ENCODE results near the gene RSF1. TPM values are rescaled to one million over a fixed set of nuclear protein-coding genes. Genes with fewer than 3 reads are reported as not detected.
"Not testable (repeated sequence)": the region's sequence is repeated elsewhere in the genome, so short reads cannot be mapped to it uniquely, and the experiment has no call there.

RSF1 gene
- polyA plus RNA-seq, 4 donors = 56.7 to 73.8 (median 59.2) TPM

DNA sequence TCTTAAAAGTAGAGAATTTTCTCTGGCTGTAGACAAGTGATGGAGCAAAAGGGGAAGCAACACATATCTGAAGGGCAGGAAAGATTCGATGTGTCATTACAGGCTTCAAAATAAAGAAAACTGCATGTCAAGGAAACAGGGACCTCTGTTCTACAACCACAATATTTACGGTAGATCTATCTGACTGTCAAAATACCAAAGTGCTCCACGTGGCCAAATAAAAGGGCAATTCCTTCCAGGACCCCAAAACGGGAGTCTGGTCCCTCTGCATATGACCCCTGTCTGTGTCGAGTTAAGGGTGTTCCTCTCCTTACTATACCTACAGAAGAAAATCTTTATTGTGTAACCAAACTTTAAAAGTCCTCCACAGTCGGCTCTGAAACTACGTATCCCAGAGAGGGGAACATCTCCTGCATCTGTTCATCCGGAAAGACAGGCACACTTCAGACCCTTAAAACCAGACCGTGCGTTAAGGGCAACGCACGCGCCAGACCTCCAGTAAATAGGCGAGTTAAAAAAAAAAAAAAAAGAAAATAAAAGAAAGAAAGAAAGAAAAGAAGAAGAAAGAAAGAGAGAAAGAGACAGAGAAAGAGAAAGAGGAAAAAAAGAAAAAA, 183.7 kb downstream of the RSF1 start:
- no peak for DNase-seq (ENCODE audit: low read depth in 4 of 4, low spot score in 3 of 4)

DNA sequence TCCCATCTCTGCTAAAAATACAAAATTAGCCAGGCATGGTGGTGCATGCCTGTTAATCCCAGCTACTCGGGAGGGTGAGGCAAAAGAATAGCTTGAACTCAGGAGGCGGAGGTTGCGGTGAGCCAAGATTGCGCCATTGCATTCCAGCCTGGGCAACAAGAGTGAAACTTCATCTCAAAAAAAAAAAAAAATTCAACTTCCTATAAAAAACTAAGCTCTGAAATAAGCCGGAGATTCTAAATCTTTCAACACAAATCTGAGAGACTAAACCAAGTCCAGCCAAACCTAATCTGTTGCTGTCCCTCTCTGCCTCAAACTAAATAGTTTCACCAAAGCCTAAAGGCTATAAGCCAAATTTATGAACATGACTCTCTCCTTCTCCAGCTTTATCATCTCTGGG, 186.6 kb downstream of the RSF1 start:
- DNase-seq (ENCODE audit: low read depth in 4 of 4, low spot score in 3 of 4) = not testable (repeated sequence)

DNA sequence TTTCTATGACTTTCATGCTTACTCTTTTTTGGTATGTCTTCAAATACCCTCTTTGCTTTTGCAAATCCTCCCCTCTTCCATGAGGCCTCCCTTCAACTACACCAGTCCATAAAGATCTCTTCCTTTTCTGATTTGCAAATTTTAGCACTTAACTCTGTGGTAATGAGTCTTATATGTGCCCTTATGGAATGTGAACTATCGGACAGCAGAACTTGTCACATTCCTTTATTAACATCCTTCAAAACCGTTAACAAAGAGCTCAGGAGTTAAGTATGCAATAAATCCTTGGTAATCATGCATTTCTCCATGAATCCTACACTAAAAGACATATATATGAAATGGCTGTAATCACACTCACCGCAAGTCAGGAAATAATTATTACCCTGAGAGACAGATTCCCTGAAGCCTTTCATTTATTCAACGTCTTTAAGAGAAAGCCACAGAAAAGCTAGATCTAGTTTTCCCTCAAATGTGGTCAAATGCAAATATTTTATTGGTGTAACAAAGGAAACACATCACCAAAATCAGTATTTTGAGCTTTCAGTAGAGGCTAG, 190.3 kb downstream of the RSF1 start:
- DNase-seq (ENCODE audit: low read depth in 4 of 4, low spot score in 3 of 4) = no peak

DNA sequence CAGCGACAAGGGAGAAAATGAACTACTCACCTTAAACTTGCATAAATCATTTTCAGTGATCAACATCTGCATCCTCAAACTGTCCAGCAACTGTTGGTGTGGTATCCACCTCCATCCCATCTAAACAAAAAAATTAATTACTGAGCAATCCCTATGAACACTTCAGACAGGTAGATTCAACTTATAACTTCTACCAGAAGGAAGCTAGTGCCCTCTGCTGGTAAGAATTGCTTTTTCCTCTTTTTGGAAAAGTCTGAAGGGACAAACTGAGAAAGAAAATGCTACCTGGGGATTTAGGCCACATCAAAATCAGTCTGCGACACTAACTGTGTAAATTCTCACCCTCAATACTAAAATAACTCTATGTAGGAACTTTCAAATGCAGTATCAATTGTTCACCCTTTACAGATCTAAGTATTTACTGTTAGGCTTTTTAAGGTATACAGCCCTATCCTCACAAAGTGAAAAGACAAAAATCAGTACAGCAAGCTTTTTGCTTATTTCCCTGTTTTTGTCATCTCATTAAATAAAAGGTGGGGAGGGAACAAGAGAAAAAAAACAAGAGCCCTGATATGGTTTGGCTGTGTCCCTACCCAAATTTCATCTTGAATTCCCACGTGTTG, 200.8 kb downstream of the RSF1 start:
- DNase-seq (ENCODE audit: low read depth in 4 of 4, low spot score in 3 of 4) = peak; percentile 25 to 43 (median 29)

DNA sequence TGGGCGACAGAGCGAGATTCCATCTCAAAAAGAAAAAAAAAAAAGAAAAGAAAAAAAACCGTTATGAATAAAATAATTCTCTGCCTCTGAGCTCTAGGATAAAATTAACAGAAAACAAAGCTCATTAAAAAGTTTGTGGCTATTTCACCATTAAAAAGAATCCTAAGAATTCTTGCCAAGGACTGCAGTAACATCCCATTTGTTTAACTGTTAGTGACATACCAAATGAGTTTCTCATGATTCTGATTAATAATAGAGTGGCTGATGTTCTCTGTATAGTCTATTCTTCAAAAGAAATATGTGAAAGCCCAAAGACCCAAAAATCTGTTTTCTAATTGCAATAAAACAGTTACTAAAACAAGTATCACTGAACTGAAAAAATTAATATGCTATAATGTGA, 202.6 kb downstream of the RSF1 start:
- DNase-seq (ENCODE audit: low read depth in 4 of 4, low spot score in 3 of 4) = no peak

DNA sequence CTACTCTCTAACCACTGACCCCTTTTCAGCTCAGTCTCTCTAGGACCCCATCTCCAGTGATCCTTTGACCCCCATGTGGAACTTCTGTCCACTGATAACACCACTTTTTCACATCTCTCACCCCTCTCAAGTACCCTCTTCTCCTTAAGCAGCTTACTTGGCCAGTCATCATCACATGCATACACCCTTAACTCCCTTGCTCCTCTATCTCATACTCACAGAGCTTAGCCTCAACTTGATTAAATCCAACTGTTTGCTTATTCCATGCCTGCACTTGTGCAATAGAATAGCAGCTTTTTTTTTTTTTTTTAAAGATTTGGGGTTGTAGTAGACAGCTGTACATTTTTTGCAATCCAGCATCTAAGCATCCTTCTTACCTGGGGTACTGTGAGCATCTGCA, 208.6 kb downstream of the RSF1 start:
- DNase-seq (ENCODE audit: low read depth in 4 of 4, low spot score in 3 of 4) = no peak

Other genes starting within 250 kb of the RSF1 start
- 1 to 10 TPM; 3.7 to 5.0 (median 4.3) TPM for gene AQP11, start 230.8 kb downstream of the RSF1 start, polyA plus RNA-seq (ENCODE audit: insufficient read length in 4 of 4)
- 100 to 1,000 TPM; 189 to 212 (median 198) TPM for gene CLNS1A, start 182.9 kb downstream of the RSF1 start, polyA plus RNA-seq (ENCODE audit: insufficient read length in 4 of 4)
- 10 to 100 TPM; 41.9 to 54.4 (median 52.2) TPM for gene AAMDC, start 422 bp upstream of the RSF1 start, polyA plus RNA-seq (ENCODE audit: insufficient read length in 4 of 4)
- gene INTS4, start 173.9 kb upstream of the RSF1 start, polyA plus RNA-seq (ENCODE audit: insufficient read length in 4 of 4) = 10 to 100 TPM; 36.6 to 44.4 (median 39.6) TPM
- gene KCTD14, start 202.6 kb upstream of the RSF1 start, polyA plus RNA-seq (ENCODE audit: insufficient read length in 4 of 4) = 10 to 100 TPM; 13.1 to 16.8 (median 14.6) TPM
- under 1 TPM; 0.22 to 0.63 (median 0.42) TPM for gene THRSP, start 243.1 kb upstream of the RSF1 start, polyA plus RNA-seq (ENCODE audit: insufficient read length in 4 of 4)